HG03280 (cell line): ENCODE measurements around the gene MRTFA.
"Not testable (repeated sequence)": the region's sequence is repeated elsewhere in the genome, so short reads cannot be mapped to it uniquely, and the experiment has no call there.

Experiments
- ATAC-seq: cut with Tn5 transposase; IDR thresholded peaks from one replicate; pipeline ENCODE4 v1.9.1; 2021; ENCODE audit warnings: mild to moderate bottlenecking, moderate library complexity; ENCODE audit not compliant: unreplicated experiment

The MRTFA gene

GRCh38 chr22:40636380-40637182 lies at the start of gene MRTFA:
MRTFA (minus strand) TSS chr22:40636719.
- ATAC-seq: peak; percentile 95

- ATAC-seq: no peak
Observed at GRCh38 chr22:40685406-40685805, 48.9 kb upstream of the MRTFA start.

GRCh38 chr22:40684728-40685127 lies 48.2 kb upstream of the MRTFA start:
- no peak for ATAC-seq

- no peak for ATAC-seq
Observed at GRCh38 chr22:40681451-40681850, 44.9 kb upstream of the MRTFA start.

- ATAC-seq: no peak
Observed at GRCh38 chr22:40680819-40681183, 44.3 kb upstream of the MRTFA start.

- no peak for ATAC-seq
Observed at GRCh38 chr22:40679964-40680818, 43.7 kb upstream of the MRTFA start.

GRCh38 chr22:40679249-40679963 lies 42.9 kb upstream of the MRTFA start, which contains the start of gene MCHR1:
MCHR1 (plus strand) TSS chr22:40679484; CDS start chr22:40679653, 169 bp downstream.
- no peak for ATAC-seq

- ATAC-seq: no peak
Observed at GRCh38 chr22:40678493-40679248, 42.2 kb upstream of the MRTFA start.

GRCh38 chr22:40676644-40677043 lies 40.1 kb upstream of the MRTFA start:
- ATAC-seq: no peak

- ATAC-seq: not testable (repeated sequence)
Observed at GRCh38 chr22:40676166-40676565, 39.6 kb upstream of the MRTFA start.

- ATAC-seq: no peak
Observed at GRCh38 chr22:40674274-40674673, 37.8 kb upstream of the MRTFA start.

GRCh38 chr22:40673017-40673416 lies 36.5 kb upstream of the MRTFA start:
- ATAC-seq: no peak

- no peak for ATAC-seq
Observed at GRCh38 chr22:40671796-40672360, 35.4 kb upstream of the MRTFA start.

GRCh38 chr22:40671369-40671768 lies 34.9 kb upstream of the MRTFA start:
- ATAC-seq: no peak

- no peak for ATAC-seq
Observed at GRCh38 chr22:40670058-40670457, 33.5 kb upstream of the MRTFA start.

- no peak for ATAC-seq
Observed at GRCh38 chr22:40668611-40669411, 32.3 kb upstream of the MRTFA start.

GRCh38 chr22:40666151-40666848 lies 29.8 kb upstream of the MRTFA start:
- no peak for ATAC-seq

- ATAC-seq: no peak
Observed at GRCh38 chr22:40665312-40665711, 28.8 kb upstream of the MRTFA start.

GRCh38 chr22:40661671-40662070 lies 25.2 kb upstream of the MRTFA start:
- ATAC-seq: no peak
